Smooth muscle cell (in vitro differentiated cells): ENCODE results near the gene FAM53A. TPM values are rescaled to one million over a fixed set of nuclear protein-coding genes. Genes with fewer than 3 reads are reported as not detected.

Experiments
- DNase-seq: peaks from one replicate; lab custom pipeline; 2025; ENCODE audit not compliant: unreplicated experiment; lab: John Stamatoyannopoulos, UW
- H2AFZ ChIP-seq: fragments of 200-600 bp; sonication (generic); 2 replicates; pipeline ENCODE4 v1.6.0; 2016; ENCODE audit warnings: antibody characterized with exemption, low read depth, mild to moderate bottlenecking
- H3F3A ChIP-seq: fragments of 200-600 bp; sonication (generic); 2 replicates; pipeline ENCODE4 v1.6.0; 2017; ENCODE audit warnings: antibody characterized with exemption, low read depth
- H3K27ac ChIP-seq: fragments of 200-600 bp; sonication (generic); 2 replicates; pipeline ENCODE4 v1.5.1; 2016; ENCODE audit warnings: low read depth, mild to moderate bottlenecking
- H3K27me3 ChIP-seq: fragments of 200-600 bp; sonication (generic); 2 replicates; pipeline ENCODE4 v1.6.1; 2016; ENCODE audit warnings: low read depth, mild to moderate bottlenecking
- H3K36me3 ChIP-seq: fragments of 200-600 bp; sonication (generic); 2 replicates; pipeline ENCODE4 v1.5.1; 2016; ENCODE audit warnings: low read depth
- H3K4me1 ChIP-seq: fragments of 200-600 bp; sonication (generic); 2 replicates; pipeline ENCODE4 v1.5.1; 2016; ENCODE audit warnings: low read depth
- H3K4me2 ChIP-seq: fragments of 200-600 bp; sonication (generic); 2 replicates; pipeline ENCODE4 v1.6.0; 2016; ENCODE audit warnings: mild to moderate bottlenecking
- H3K4me3 ChIP-seq: fragments of 200-600 bp; sonication (generic); 2 replicates; pipeline ENCODE4 v1.5.1; 2016; ENCODE audit warnings: mild to moderate bottlenecking
- H3K79me2 ChIP-seq: fragments of 200-600 bp; sonication (generic); 2 replicates; pipeline ENCODE4 v1.6.0; 2016; ENCODE audit warnings: low read depth, mild to moderate bottlenecking
- H3K9ac ChIP-seq: fragments of 200-600 bp; sonication (generic); 2 replicates; pipeline ENCODE4 v1.6.0; 2016; ENCODE audit warnings: low read depth
- H3K9me3 ChIP-seq: fragments of 200-600 bp; sonication (generic); replicated peaks from 2 replicates; pipeline ENCODE4 v1.5.1; 2016; ENCODE audit warnings: low read depth
- H4K20me1 ChIP-seq: fragments of 200-600 bp; sonication (generic); 2 replicates; pipeline ENCODE4 v1.6.0; 2016; ENCODE audit warnings: low read depth
- WGBS: methylation state at CpG from one replicate; pipeline ENCODE4 v1.1.7; 2016; ENCODE audit warnings: low lambda C conversion rate; 5-methylcytosine and 5-hydroxymethylcytosine counted together
- polyA plus RNA-seq: library from polyadenylated mRNA; unstranded; fragments of >200 nt; fragmentation: Nextera tagmentation; extraction: Ambion mirVana; gene quantifications from 2 replicates; pipeline ENCODE4 v1.2.1, GENCODE V29; 2016
- total RNA-seq: library from RNA; depleted of rRNA; stranded (reverse); fragments of >200 nt; gene quantifications from 2 replicates; pipeline ENCODE4 v1.2.3, GENCODE V29; 2014
- TF ChIP-seq, protein P1 (sequence below): fragments of 200-600 bp; sonication (generic); IDR thresholded peaks from 2 replicates; pipeline ENCODE4 v1.5.1; 2017; ENCODE audit warnings: borderline replicate concordance, mild to moderate bottlenecking, antibody characterized with exemption; ENCODE audit not compliant: insufficient read depth, poor library complexity, severe bottlenecking

FAM53A gene
- total and polyA plus RNA-seq, 2 experiments from 2014 or later: 0.70 TPM; not detected in 1

DNA sequence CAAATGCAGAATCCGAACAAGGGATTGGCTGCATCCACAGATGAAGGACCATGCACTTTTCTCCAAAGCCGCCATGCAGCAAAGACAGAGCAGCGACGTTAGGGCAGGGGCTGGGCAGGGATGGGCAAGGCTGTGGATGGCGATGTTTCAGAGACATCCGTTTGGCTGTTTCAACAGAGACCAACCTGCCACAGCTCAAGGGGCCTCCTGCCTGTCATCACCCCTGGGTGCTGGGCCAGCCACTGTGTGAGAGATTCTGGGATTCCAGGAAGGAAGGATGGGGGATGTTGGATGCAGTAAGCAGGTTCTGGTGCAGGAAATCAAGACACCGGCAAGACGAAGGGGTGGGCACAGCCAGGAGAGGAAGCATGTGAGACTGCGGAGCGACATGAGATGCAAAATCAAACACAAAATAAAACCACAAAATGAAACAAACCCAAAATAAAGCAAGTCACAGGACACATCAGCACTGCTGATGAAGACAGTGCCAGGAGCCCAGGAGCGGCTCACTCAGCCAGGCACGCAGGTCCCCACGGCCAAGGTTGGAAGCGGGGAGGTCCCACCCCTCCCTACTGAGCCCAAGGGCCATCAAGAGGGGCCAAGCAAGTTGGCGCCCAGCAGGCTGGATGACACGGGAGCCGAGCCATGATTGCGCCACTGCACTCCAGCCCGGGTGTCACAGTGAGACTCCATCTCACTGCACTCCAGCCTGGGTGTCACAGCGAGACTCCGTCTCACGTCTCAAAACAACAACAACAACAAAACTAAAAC lies 68.1 kb downstream of the FAM53A start:
- Histone ChIP-seq H3K79me2 (no peaks in the 10 kb centered on the region), H3K27me3 (no peaks in the 10 kb centered on the region), H3K9me3 (no peaks in the 10 kb centered on the region), H3K27ac (no peak overlapping the region), H3K9ac (no peak overlapping the region), H2AFZ (no peak overlapping the region), H3K36me3 (no peaks in the 10 kb centered on the region), H4K20me1 (no peaks in the 10 kb centered on the region), H3K4me1 (no peaks in the 10 kb centered on the region), H3K4me3 (no peak overlapping the region), H3F3A (no peaks in the 10 kb centered on the region), H3K4me2 (no peak overlapping the region)
- TF ChIP-seq, protein P1, sequence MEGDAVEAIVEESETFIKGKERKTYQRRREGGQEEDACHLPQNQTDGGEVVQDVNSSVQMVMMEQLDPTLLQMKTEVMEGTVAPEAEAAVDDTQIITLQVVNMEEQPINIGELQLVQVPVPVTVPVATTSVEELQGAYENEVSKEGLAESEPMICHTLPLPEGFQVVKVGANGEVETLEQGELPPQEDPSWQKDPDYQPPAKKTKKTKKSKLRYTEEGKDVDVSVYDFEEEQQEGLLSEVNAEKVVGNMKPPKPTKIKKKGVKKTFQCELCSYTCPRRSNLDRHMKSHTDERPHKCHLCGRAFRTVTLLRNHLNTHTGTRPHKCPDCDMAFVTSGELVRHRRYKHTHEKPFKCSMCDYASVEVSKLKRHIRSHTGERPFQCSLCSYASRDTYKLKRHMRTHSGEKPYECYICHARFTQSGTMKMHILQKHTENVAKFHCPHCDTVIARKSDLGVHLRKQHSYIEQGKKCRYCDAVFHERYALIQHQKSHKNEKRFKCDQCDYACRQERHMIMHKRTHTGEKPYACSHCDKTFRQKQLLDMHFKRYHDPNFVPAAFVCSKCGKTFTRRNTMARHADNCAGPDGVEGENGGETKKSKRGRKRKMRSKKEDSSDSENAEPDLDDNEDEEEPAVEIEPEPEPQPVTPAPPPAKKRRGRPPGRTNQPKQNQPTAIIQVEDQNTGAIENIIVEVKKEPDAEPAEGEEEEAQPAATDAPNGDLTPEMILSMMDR: no peak
- DNase-seq: no peak
- WGBS: 92% methylated on average over 22 of the region's 22 CpGs

DNA sequence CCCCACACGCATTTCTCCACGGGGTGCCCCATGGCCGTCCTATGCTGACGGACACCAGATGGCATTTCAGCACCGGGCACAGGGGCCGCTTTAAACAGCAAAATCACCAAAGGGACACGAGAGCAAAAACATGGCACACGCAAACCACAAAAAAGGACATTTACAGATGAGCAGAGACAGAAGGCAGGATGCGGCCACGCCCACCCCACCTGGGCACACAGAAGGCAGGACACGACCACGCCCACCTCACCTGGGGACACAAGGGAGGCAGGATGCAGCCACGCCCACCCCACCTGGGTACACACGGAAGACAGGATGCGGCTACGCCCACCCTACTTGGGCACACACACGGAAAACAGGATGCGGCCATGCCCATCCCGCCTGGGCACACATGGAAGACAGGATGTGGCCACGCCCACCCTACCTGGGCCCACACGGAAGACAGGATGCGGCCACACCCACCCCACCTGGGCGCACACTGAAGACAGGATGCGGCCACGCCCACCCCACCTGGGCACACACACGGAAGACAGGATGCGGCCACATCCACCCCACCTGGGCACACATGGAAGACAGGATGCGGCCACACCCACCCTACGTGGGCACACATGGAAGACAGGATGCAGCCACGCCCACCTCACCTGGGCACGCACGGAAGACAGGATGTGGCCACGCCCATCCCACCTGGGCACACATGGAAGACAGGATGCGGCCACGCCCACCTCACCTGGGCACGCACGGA lies 69.1 kb downstream of the FAM53A start:
- no peak overlapping the region for H3K4me2 ChIP-seq
- 88% methylated on average over 37 of the region's 37 CpGs for WGBS
- no peaks in the 10 kb centered on the region for H3K9me3 ChIP-seq
- H3K4me1 ChIP-seq: no peaks in the 10 kb centered on the region
- no peak overlapping the region for H2AFZ ChIP-seq
- H3K27me3 ChIP-seq: no peaks in the 10 kb centered on the region
- H3K36me3 ChIP-seq: no peaks in the 10 kb centered on the region
- no peak overlapping the region for H3K9ac ChIP-seq
- TF ChIP-seq, protein P1: no peak
- no peak overlapping the region for H3K27ac ChIP-seq
- H3F3A ChIP-seq: no peaks in the 10 kb centered on the region
- H4K20me1 ChIP-seq: no peaks in the 10 kb centered on the region
- H3K79me2 ChIP-seq: no peaks in the 10 kb centered on the region
- no peak for DNase-seq
- no peak overlapping the region for H3K4me3 ChIP-seq

DNA sequence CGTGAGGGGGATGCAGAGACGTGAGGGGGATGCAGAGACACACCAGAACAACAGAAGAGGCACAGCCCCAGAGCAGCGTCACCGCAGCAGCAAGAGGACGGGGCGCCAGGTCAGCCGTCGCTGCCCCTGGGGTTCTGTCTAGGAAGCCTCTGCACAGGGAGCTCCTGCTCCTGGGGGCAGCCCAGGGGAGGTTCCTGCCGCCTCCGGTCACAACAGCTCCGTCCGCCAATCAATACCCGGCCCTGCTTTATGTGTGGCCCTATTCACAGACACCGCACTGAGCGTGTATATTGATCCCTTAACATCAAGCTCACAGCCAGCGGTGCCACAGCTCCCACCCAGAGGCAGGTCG lies 69.6 kb downstream of the FAM53A start:
- Histone ChIP-seq H3K27ac (no peak overlapping the region), H4K20me1 (no peaks in the 10 kb centered on the region), H3K4me3 (no peak overlapping the region), H3K36me3 (no peaks in the 10 kb centered on the region), H3K9ac (no peak overlapping the region), H3K27me3 (no peaks in the 10 kb centered on the region), H3F3A (no peaks in the 10 kb centered on the region), H3K4me1 (no peaks in the 10 kb centered on the region), H3K79me2 (no peaks in the 10 kb centered on the region), H3K9me3 (no peaks in the 10 kb centered on the region), H2AFZ (no peak overlapping the region), H3K4me2 (no peak overlapping the region)
- no peak for DNase-seq
- TF ChIP-seq, protein P1: no peak
- 90% methylated on average over 16 of the region's 17 CpGs for WGBS
